Keratinocyte (primary cell): ENCODE measurements around the gene MSANTD2. TPM values are rescaled to one million over a fixed set of nuclear protein-coding genes. Genes with fewer than 3 reads are reported as not detected.

Experiments used
- DNase-seq: peaks from one replicate; pipeline ENCODE4 v3.0.0-alpha.2; 2011; ENCODE audit warnings: low read depth, missing footprints, low spot score
- FAIRE-seq: peaks from 2 replicates; lab custom pipeline; 2011; peaks lifted over from hg19 to GRCh38; lab: Jason Lieb, UNC
- H2AFZ ChIP-seq: 2 replicates; pipeline ENCODE4 v1.6.0; 2012; ENCODE audit warnings: low read length, control low read depth, inconsistent platforms; ENCODE audit not compliant: control insufficient read depth
- H3K27ac ChIP-seq: 2 replicates; pipeline ENCODE4 v1.5.1; 2011; ENCODE audit warnings: low read length; ENCODE audit not compliant: control insufficient read depth, insufficient read depth
- H3K27me3 ChIP-seq: 3 replicates; pipeline ENCODE4 v1.6.0; 2011; ENCODE audit warnings: low read length; ENCODE audit not compliant: control insufficient read depth, insufficient read depth; ENCODE audit errors: extremely low read depth
- H3K36me3 ChIP-seq, 2 experiments: 2 replicates in 1 of 2; 3 replicates in 1 of 2; pipeline ENCODE4 v1.5.1; 2011; ENCODE audit warnings: low read length in 2 of 2, mild to moderate bottlenecking in 1 of 2; ENCODE audit not compliant: control insufficient read depth in 2 of 2, insufficient read depth in 2 of 2; ENCODE audit errors: extremely low read depth in 1 of 2
- H3K4me1 ChIP-seq: 3 replicates; pipeline ENCODE4 v1.5.1; 2011; ENCODE audit warnings: low read length; ENCODE audit not compliant: control insufficient read depth, insufficient read depth; ENCODE audit errors: extremely low read depth
- H3K4me2 ChIP-seq: 3 replicates; pipeline ENCODE4 v1.6.0; 2011; ENCODE audit warnings: low read depth, low read length; ENCODE audit not compliant: control insufficient read depth, insufficient read depth; ENCODE audit errors: extremely low read depth
- H3K4me3 ChIP-seq, 3 experiments: fragments of 200-600 bp in 1 of 3; sonication (generic) in 1 of 3; 2 replicates in 2 of 3; 3 replicates in 1 of 3; pipeline ENCODE4 v1.5.1; 2011 to 2016; ENCODE audit warnings: low read length in 3 of 3, mild to moderate bottlenecking in 3 of 3, control low read depth in 2 of 3, inconsistent platforms in 1 of 3, low read depth in 1 of 3, mixed read lengths in 1 of 3, mixed run types in 1 of 3, moderate library complexity in 1 of 3; ENCODE audit not compliant: control insufficient read depth in 2 of 3, insufficient read depth in 2 of 3; ENCODE audit errors: extremely low read depth in 1 of 3
- H3K79me2 ChIP-seq: 2 replicates; pipeline ENCODE4 v1.6.0; 2012; ENCODE audit warnings: low read length; ENCODE audit not compliant: control insufficient read depth, insufficient read depth
- H3K9ac ChIP-seq: 3 replicates; pipeline ENCODE4 v1.6.0; 2011; ENCODE audit warnings: low read length; ENCODE audit not compliant: control insufficient read depth, insufficient read depth; ENCODE audit errors: extremely low read depth
- H3K9me1 ChIP-seq: 3 replicates; pipeline ENCODE4 v1.6.0; 2011; ENCODE audit warnings: low read length; ENCODE audit not compliant: control insufficient read depth, insufficient read depth; ENCODE audit errors: extremely low read depth
- H3K9me3 ChIP-seq: 2 replicates; pipeline ENCODE4 v1.5.1; 2012; ENCODE audit warnings: low read depth, low read length; ENCODE audit not compliant: control insufficient read depth
- H4K20me1 ChIP-seq: 3 replicates; pipeline ENCODE4 v1.6.0; 2011; ENCODE audit warnings: low read length; ENCODE audit not compliant: control insufficient read depth, insufficient read depth; ENCODE audit errors: extremely low read depth
- CTCF ChIP-seq, 3 experiments: IDR thresholded peaks in 1 of 3; conservative IDR thresholded peaks in 1 of 3; optimal IDR thresholded peaks in 1 of 3; 2 replicates in 2 of 3; 3 replicates in 1 of 3; pipeline versions ENCODE3 to v1.5.1; 2011; ENCODE audit warnings: low read length in 3 of 3, mild to moderate bottlenecking in 3 of 3, moderate library complexity in 2 of 3, control low read depth in 1 of 3, inconsistent platforms in 1 of 3; ENCODE audit not compliant: insufficient read depth in 2 of 3; ENCODE audit errors: extremely low read depth in 1 of 3
- EZH2 ChIP-seq: IDR thresholded peaks from one replicate; pipeline ENCODE4 v1.6.1; 2012; ENCODE audit warnings: inconsistent platforms, mild to moderate bottlenecking, low read length, moderate library complexity
- dilution Hi-C: fragments of 300-500 bp; cut with MboI; formaldehyde crosslinking; loops from one replicate; pipeline ENCODE4 v1.7.0; 2020; ENCODE audit warnings: low sequenced_read_pairs; ENCODE audit not compliant: extremely low pct_ligation_motif_present
- polyA plus RNA-seq, 5 experiments: library from polyadenylated mRNA; depleted of rRNA in 3 of 5; stranded (reverse) in 3 of 5; stranded (forward) in 1 of 5; unstranded in 1 of 5; fragments of >200 nt; gene quantifications; 1 replicate in 1 of 5; 2 replicates in 3 of 5; 3 replicates in 1 of 5; pipeline versions ENCODE4 v1.2.1 to v1.2.3, GENCODE V29; 2011 to 2012; ENCODE audit warnings: missing spikeins in 2 of 5, low read depth in 1 of 5, low replicate concordance in 1 of 5

Gene MSANTD2
- polyA plus RNA-seq, 1 donor (not counting 4 experiments of a cell fraction or from before 2014, with no cell fraction given), result 6.6 TPM

GRCh38 chr11:124736736-124737135, 63.5 kb downstream of the MSANTD2 start:
- H3K4me2 ChIP-seq, result no peak overlapping the region
- no peaks in the 10 kb centered on the region for H3K9me1 ChIP-seq
- FAIRE-seq (no peak), DNase-seq (no peak)
- no peaks in the 10 kb centered on the region for H3K9me3 ChIP-seq
- dilution Hi-C loops, result no loop called here
- TF ChIP-seq EZH2 (no peak), CTCF (optimal IDR thresholded peaks at IDR 0.05 in 1 of 3, IDR thresholded peaks at IDR 0.05 in 1 of 3, conservative IDR thresholded peaks at IDR 0.05 in 1 of 3; ENCODE audit: extremely low read depth in 1 of 3, insufficient read depth in 2 of 3, low read length in 3 of 3) (no peak)
- H3K4me1 ChIP-seq, result peaks cover 7% of the 10 kb centered on the region
- no peak overlapping the region for H2AFZ ChIP-seq
- H3K9ac ChIP-seq, result no peak overlapping the region
- no peaks in the 10 kb centered on the region for H4K20me1 ChIP-seq
- H3K36me3 ChIP-seq, result no peaks in the 10 kb centered on the region
- H3K79me2 ChIP-seq, result no peaks in the 10 kb centered on the region
- no peak overlapping the region for H3K27ac ChIP-seq
- peaks cover 41% of the 10 kb centered on the region for H3K27me3 ChIP-seq
- H3K4me3 ChIP-seq, result no peak overlapping the region

GRCh38 chr11:124732230-124732629, 68.0 kb downstream of the MSANTD2 start:
- H3K9me3 ChIP-seq, result no peaks in the 10 kb centered on the region
- TF ChIP-seq CTCF (optimal IDR thresholded peaks at IDR 0.05 in 1 of 3, IDR thresholded peaks at IDR 0.05 in 1 of 3, conservative IDR thresholded peaks at IDR 0.05 in 1 of 3; ENCODE audit: extremely low read depth in 1 of 3, insufficient read depth in 2 of 3, low read length in 3 of 3), result no peak
- TF ChIP-seq EZH2, result no peak
- peaks cover 5% of the 10 kb centered on the region for H3K27me3 ChIP-seq
- no peak overlapping the region for H3K4me2 ChIP-seq
- H3K4me1 ChIP-seq, result no peaks in the 10 kb centered on the region
- H3K9ac ChIP-seq, result no peak overlapping the region
- H2AFZ ChIP-seq, result no peak overlapping the region
- H4K20me1 ChIP-seq, result no peaks in the 10 kb centered on the region
- FAIRE-seq, result no peak
- no peaks in the 10 kb centered on the region for H3K36me3 ChIP-seq
- dilution Hi-C loops, result no loop called here
- H3K4me3 ChIP-seq, result no peak overlapping the region
- H3K9me1 ChIP-seq, result peaks cover 2% of the 10 kb centered on the region
- no peak overlapping the region for H3K27ac ChIP-seq
- no peak for DNase-seq
- no peaks in the 10 kb centered on the region for H3K79me2 ChIP-seq
